ENCODE results near the gene FAM136A.
"Not testable (repeated sequence)": the region's sequence is repeated elsewhere in the genome, so short reads cannot be mapped to it uniquely, and the experiment has no call there.

FAM136A gene

DNA sequence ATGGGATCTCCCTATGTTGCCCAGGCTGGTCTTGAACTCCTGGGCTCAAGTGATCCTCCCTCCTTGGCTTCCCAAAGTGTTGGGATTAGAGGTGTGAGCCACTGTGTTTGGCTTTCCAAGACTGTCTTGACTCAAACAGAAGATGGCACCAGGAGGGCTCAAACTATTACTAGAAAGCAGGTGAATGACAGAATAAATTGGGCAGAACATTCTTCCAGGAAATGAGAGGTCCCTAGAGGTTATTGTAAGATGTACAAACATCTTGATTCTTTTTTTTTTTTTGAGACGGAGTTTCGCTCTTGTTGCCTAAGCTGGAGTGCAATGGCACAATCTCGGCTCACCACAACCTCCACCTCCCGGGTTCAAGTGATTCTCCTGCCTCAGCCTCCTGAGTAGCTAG, 4.0 kb downstream of the FAM136A start:
- DNase-seq (ENCODE audit: low spot score), result not testable (repeated sequence)

DNA sequence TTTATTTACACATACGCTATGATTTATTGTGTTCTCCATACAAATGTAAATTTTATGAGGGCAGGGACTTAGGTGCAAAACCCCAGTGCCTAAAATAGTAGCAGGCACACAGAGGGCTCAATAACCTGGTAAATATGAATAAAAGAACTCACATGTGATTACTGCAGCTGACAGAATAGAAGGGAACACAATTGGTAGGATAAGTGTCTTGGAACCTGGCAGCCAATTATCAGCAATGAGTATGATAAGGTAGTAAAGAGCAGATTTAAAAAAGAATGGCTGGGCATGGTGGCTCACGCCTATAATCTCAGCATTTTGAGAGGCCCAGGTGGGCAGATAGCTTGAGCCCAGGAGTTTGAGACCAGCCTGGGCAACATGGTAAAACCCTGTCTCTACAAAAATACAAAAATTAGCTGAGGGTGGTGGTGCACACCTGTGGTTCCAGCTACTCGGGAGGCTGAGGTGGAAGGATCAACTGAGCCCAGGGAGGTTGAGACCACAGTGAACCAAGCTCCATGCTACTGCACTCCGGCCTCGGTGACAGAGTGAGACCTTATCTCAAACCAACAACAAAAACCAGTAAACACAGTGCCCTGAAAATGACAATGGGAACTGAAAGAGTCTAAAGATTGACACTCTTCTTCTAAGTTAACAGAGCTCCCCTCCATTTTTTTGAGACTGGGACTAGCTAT, 18.2 kb downstream of the FAM136A start:
- no peak for DNase-seq (ENCODE audit: low spot score)

DNA sequence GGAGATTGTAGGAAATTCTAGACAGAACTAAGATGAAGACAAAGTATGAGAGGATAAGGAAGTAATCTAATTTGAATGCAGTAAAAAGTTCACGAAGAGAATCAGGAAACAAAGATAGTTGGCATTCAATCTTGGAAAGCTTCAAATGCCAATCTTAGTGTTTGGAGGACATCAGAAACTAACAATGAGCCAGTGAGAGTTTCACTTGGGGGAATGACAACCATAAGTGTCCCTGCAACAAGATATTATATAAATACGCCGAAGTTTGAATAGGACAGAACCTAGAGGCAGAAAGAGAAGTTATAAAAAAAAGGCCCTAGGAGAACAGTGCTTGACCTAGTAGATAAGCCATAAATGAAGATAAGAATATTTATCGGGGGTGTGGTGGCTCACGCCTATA, 19.4 kb downstream of the FAM136A start:
- DNase-seq (ENCODE audit: low spot score), result no peak

DNA sequence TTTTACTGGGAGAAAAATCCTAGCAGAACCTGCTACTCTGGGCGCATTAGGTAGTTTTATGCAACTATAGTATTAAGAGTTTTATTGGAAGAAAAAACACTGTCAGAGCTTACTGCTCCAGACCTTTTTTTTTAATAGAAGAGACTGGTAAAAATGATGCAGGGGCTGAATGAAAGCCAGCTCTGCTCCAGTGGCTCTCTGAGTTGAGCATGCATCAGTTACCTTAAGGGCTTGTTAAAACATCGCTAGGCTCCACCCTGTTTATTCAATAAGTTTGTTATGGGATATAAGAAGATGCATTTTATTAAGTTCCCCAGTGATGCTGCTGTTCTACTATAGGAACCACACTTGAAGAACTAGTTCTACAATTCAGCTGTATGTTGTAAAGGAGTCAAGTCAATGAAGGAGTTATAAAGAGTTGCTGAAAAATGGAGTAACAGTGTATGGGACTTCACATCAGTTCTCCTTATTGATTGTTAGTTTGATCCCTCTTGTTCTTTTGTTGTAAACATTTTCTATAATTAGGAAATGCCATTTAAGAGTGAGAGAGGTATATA, 21.5 kb downstream of the FAM136A start:
- DNase-seq (ENCODE audit: low spot score), result no peak

DNA sequence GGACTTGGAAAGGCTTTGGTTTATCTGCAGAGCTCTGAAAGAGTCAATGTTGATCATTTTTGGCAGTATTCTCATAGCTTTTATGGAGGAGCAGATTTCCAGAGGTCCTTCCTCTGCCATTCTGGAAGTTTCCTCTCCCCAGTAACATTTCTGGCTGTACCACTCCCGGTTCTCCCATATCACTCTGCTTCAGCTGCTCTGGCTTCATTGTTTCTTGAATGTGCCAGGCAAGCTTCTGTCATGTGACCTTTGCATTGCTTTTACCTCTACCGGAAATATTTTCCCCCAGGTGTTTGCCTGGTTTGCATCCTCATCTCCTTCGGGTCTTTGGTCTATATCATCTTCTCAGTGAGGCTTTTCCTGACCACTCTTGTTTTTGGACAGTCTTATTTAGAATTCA, 31.5 kb downstream of the FAM136A start:
- DNase-seq (ENCODE audit: low spot score), result no peak

DNA sequence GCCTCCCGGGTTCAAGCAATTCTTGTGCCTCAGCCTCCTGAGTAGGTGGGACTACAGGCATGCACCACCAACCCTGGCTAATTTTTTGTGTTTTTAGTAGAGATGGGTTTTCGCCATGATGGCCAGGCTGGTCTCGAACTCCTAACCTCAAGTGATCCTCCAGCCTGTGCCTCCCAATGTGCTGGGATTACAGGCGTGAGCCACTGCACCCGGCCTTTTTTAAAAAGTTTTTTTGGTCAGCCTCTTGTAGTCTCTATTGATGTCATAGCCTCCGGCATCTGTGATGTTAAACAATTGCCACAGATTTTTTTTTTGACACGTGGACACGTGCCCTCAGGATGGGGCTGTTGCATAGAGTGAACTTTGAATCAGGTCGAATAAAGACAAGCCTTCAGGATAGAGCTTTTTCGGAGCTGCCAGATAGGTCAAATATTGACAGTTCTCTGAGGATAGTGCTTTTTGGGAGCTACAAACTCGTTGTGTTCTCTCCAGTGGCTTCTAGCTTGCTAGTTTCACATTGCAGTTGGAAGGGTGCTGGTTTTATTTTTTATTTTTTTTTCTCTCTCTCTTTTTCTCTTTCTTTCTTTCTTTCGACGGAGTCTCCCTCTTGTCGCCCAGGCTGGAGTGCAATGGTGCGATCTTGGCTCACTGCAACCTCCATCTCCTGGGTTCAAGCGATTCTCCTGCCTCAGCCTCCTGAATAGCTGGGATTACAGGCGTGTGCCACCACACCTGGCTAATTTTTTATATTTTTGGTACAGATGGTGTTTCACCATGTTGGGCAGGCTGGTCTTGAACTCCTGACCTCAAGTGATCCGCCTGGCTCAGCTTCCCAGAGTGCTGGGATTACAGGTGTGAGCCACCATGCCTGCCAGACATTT, 32.2 kb downstream of the FAM136A start:
- not testable (repeated sequence) for DNase-seq (ENCODE audit: low spot score)

DNA sequence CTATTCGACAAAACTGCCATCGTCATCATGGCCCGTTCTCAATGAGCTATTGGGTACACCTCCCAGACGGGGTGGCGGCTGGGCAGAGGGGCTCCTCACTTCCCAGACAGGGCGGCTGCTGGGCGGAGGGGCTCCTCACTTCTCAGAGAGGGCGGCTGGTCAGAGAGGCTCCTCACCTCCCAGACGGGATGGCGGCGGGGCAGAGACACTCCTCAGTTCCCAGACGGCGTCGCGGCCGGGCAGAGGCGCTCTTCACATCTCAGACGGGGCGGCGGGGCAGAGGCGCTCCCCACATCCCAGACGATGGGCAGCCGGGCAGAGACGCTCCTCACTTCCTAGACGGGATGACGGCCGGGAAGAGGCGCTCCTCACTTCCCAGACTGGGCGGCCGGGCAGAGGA, 34.9 kb downstream of the FAM136A start:
- DNase-seq (ENCODE audit: low spot score), result not testable (repeated sequence)

DNA sequence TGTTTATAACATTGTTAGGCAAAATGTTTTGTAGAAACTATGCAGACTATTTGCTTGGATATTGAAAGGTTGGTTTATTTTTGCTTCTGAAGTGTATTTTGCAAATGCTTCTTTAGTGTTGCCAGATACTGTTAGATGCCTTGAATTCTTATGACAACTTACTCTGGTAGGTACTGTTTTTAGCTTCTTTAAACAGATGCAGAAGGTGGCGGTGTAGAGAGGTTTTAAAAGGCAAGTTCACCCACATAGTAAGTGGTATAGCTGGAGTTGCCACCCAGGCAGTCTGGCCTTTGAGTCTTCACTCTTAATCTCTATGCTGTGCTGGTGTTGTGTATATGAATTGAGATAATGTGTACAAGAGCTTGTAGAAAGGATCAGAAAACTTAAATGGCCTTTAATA, 40.4 kb downstream of the FAM136A start:
- peak; percentile 35 for DNase-seq (ENCODE audit: low spot score)

DNA sequence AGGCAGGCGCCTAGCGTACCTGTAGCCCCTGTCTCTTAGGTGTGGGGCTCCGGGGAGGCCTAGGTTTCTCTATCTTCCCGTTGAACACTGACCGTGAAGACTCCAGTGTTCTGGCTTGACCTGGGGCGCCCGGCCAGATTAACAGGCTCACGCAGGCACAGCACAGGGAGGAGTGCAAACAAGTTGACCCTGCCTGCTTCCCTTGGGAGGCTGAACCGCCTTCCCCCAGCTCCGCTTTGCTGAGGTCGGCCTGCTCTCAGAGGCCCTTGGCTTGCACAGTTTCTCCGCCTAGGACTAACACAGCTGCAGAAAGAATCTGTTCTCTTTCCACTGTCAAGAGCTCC, 43.4 kb downstream of the FAM136A start:
- no peak for DNase-seq (ENCODE audit: low spot score)

DNA sequence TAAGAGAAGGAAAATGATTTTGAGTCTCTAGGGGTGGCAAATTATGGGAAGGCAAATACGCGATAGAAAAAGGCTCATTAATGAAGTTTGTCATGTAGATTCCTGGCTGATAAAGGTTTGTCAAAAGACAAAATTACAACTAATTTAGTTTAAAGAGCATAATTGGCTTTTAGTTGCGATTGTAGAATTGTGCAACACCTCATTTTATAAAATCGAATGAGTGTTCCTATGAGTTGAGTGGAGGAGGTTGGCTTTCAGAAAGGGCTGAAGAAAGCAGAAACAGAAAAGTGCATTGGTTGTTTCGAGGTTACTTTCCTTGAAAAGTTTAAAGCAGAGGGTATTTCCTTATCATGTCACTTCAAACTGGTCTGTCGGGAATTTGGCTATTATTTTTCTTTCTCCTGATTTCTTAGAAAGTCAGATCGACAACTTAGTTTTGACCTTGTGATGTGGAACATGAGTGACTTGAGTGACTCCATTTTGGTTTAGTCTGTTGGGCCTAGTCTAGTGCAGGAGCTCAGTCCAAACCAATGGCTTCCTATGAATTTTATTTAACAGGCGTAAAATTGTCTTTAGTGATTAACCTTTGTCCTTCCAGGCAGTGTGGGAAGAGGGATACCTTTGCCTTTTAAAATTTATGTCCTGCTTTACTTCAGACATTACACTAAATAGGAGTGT, 46.1 kb downstream of the FAM136A start:
- DNase-seq (ENCODE audit: low spot score), result no peak

DNA sequence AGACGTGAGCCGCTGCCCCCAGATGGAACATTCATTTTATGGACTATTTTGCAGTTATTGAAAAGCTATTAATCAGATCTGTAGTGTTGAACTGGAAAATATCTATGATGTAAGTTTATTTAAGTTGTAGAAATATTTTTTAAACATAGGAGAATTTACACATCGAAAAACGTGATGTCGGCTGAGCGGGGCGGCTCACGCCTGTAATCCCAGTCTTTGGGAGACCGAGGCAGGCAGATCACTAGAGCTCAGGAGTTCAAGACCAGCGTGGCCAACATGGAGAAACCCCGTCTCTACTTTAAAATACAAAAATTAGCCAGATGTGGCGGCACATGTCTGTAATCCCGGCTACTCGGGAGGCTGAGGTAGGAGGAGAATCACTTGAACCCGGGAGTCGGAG, 51.4 kb downstream of the FAM136A start:
- DNase-seq (ENCODE audit: low spot score), result no peak

DNA sequence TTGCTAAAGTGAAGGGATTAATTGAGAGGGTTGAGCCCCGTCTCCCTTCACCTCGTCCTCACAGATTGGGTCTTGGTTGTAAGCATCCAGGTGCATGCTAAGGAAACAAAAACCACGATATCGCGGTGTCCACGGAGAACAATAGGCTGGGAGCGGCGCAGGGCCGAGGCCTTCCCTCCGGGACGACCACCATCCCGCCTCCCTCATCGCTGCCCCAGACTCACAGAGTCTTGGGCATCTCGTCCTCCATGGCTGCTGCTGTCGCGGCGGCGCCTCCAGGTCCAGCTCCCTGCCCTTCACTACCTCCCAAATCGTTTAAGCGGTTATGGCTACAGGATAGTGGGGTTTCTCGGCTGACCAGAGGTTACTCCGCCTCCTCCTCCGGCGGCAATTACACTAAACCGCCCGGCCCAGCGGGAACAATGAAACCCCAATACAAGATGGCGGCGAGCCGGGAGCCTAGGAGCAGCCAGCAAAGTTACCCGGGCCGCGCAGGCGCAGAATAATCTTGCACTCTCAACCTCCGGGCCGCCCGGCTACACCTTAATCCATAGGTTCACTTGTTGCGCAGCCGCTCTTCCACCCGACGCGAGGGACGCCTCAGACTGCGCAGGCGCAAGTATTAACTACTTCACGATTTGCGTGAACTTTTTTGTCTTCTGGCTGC, 53.6 kb downstream of the FAM136A start, which contains the start of gene TIA1:
Gene TIA1, minus strand, starts transcription at position 448 of the 667 bp plus-strand sequence. Its CDS starts 198 bp downstream, at position 250.
- DNase-seq (ENCODE audit: low spot score), result peak; percentile 99

DNA sequence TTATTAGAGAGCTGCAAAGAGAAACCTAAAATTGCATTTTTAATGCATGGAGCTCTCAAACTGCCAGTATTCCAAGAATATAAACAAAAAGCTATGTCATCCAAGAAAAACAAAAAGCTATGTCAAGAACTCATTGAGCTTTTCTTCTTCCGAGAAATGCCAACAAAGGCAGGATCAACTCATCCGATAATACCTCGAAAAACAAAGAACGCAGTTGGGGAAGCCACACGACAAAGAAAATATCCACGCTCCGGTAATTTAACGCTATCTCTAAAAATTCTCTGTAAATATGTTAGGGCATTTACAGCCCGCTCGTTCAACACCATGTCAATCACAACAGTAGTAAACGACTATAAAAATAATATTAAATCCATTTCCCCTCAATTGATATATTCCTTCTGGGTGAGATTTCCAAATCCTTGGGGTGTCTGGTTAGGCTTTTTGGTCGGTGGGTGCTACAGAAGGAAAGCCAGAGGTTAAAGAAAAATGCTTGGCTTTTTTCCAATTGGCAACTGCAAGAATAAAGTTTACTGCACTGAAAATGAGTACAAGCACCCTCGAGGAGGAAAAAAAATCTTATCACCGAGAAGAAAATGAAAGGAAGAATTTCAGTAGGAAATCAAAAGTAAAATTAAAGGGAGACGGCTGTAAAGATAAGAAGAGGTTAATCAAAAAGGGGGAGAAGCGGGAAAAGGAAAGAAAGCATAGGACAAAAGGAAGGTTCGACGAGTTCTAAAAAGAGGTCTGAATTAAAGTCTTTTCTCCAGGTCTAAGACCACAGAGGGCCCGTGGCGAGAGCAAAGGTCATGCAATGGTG, 54.3 kb downstream of the FAM136A start:
- peak; percentile 36 for DNase-seq (ENCODE audit: low spot score)
